Epithelial cell of esophagus (primary cell): ENCODE data around the gene RAB30.
A peak's percentile ranks its signal among the peaks of the same experiment; 100 is the strongest.

Experiments used
- DNase-seq: peaks from one replicate; pipeline ENCODE4 v3.0.0; 2010; ENCODE audit warnings: low read depth
- H3K4me3 ChIP-seq: 2 replicates; pipeline ENCODE4 v1.5.1; 2011; ENCODE audit warnings: mild to moderate bottlenecking, low read length, control low read depth
- CTCF ChIP-seq: IDR thresholded peaks from 2 replicates; pipeline ENCODE4 v1.5.1; 2011; ENCODE audit warnings: low read depth, mild to moderate bottlenecking, low read length, control low read depth, inconsistent platforms; ENCODE audit not compliant: insufficient read depth; ENCODE audit errors: missing control alignments

Gene RAB30

GRCh38 chr11:83070731-83071566 lies 748 bp downstream of the RAB30 start:
- no peak for DNase-seq
- peak overlapping the region; percentile 85 for H3K4me3 ChIP-seq
- TF ChIP-seq CTCF: no peak

GRCh38 chr11:83070044-83070701 lies 1.5 kb downstream of the RAB30 start:
- no peak for TF ChIP-seq CTCF
- peak; percentile 43 for DNase-seq
- peak overlapping the region; percentile 85 for H3K4me3 ChIP-seq

- DNase-seq: no peak
- H3K4me3 ChIP-seq: no peak overlapping the region
- TF ChIP-seq CTCF: no peak
These were observed 2.2 kb downstream of the RAB30 start for GRCh38 chr11:83069441-83070043.

GRCh38 chr11:83068568-83068967 lies 3.1 kb downstream of the RAB30 start:
- no peak overlapping the region for H3K4me3 ChIP-seq
- no peak for DNase-seq
- no peak for TF ChIP-seq CTCF

- TF ChIP-seq CTCF: no peak
- no peak for DNase-seq
- H3K4me3 ChIP-seq: no peak overlapping the region
These were observed 7.7 kb downstream of the RAB30 start for GRCh38 chr11:83064011-83064410.

GRCh38 chr11:83063073-83063754 lies 8.5 kb downstream of the RAB30 start:
- DNase-seq: peak; percentile 46
- H3K4me3 ChIP-seq: no peak overlapping the region
- TF ChIP-seq CTCF: no peak
